ENCODE measurements around the gene ABCA2. TPM values are rescaled to one million over a fixed set of nuclear protein-coding genes. Genes with fewer than 3 reads are reported as not detected.

Gene ABCA2
- polyA plus RNA-seq, 2 donors = 7.7 to 14.7 TPM

DNA sequence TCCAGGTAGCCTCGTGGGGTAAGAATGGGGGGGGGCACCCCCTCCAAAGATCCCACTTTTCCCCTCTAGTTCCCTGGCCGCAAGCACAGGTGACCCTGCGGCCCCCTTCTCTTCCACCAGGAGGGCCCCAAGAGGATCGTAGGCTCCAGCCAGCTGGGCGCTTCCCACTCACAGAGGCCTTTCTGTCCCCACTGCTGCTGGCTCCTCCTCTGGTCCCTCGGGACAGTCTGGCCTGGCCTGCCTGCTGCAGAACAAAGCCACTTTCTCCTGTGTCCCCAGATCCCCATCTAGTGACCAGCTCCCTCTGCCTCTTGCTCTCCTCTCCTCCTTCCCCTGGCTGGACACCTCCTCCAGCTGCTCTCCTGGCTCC is 42.9 kb upstream of the ABCA2 start:
- Histone ChIP-seq H3K9me3 (ENCODE audit: control insufficient read depth in 2 of 2, insufficient read depth in 1 of 2, low read depth in 1 of 2, low read length in 1 of 2) (no peaks in the 10 kb centered on the region), H3K4me1 (ENCODE audit: control insufficient read depth in 2 of 2, insufficient read depth in 2 of 2, low read length in 1 of 2) (peaks cover 3 to 21% of the 10 kb centered on the region in 2 donors), H3K27me3 (ENCODE audit: control insufficient read depth in 1 of 2, insufficient read depth in 2 of 2, low read length in 2 of 2) (no peaks in the 10 kb centered on the region), H3K4me3 (ENCODE audit: low read depth in 1 of 2, low read length in 2 of 2) (peak overlapping the region; percentile 16 to 60), H3K36me3 (ENCODE audit: control insufficient read depth in 2 of 2, insufficient read depth in 2 of 2, low read length in 1 of 2) (no peaks in the 10 kb centered on the region), H3K27ac (ENCODE audit: low read depth in 2 of 2, low read length in 1 of 2) (peak overlapping the region; percentile 47 to 74)
- WGBS, 2 donors = 13 to 25% methylated on average over 6 of the region's 6 CpGs

DNA sequence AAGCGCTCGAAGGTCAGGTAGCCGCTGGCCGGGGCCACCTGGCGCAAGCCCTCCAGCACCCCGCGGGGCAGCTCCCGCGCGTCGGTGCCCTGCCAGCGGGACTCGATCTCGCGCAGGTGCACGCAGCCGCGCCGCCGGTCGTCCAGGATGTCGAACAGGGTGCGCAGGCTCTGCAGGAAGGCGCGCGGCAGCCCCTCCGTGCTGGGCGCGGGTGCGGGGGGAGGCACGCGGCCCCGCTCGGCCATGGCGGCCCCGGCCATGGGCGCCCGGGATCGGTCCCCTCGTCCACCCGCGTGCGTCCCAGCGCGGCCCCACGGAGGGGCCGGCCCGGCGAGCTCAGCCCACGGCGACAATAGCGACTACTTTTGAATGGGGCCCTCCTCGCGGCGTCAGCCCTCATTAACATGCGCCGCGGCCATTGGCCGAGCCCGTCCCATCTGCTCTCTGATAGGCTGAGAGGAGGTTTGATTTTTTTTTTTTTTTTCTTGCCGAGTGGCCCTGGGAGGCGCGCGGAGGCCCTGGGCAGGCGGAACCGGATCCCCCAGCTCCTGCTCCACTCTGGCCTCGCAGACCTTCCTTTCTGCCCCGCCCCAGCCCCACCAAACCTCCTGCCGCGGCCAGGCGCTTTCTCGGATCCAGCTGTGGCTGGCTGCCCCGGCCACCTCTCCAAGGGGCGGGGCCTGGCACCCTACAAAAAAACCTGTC is 42.3 kb upstream of the ABCA2 start, which contains the start of gene SAPCD2:
TSS of gene SAPCD2 (minus strand) at position 357 of the 705 bp plus-strand sequence. CDS start at position 260, 97 bp downstream.
- Histone ChIP-seq H3K9me3 (ENCODE audit: control insufficient read depth in 2 of 2, insufficient read depth in 1 of 2, low read depth in 1 of 2, low read length in 1 of 2) (no peaks in the 10 kb centered on the region), H3K4me1 (ENCODE audit: control insufficient read depth in 2 of 2, insufficient read depth in 2 of 2, low read length in 1 of 2) (peaks cover 3 to 21% of the 10 kb centered on the region in 2 donors), H3K27ac (ENCODE audit: low read depth in 2 of 2, low read length in 1 of 2) (peak within 1 kb of the TSS; percentile 47 to 74), H3K27me3 (ENCODE audit: control insufficient read depth in 1 of 2, insufficient read depth in 2 of 2, low read length in 2 of 2) (no peaks in the 10 kb centered on the region), H3K36me3 (ENCODE audit: control insufficient read depth in 2 of 2, insufficient read depth in 2 of 2, low read length in 1 of 2) (peaks cover 0 to 3% of the 10 kb centered on the region in 2 donors), H3K4me3 (ENCODE audit: low read depth in 1 of 2, low read length in 2 of 2) (peak within 1 kb of the TSS; percentile 49 to 60)
- 1% methylated on average over 50 to 74 of the region's 74 CpGs for WGBS, 2 donors

DNA sequence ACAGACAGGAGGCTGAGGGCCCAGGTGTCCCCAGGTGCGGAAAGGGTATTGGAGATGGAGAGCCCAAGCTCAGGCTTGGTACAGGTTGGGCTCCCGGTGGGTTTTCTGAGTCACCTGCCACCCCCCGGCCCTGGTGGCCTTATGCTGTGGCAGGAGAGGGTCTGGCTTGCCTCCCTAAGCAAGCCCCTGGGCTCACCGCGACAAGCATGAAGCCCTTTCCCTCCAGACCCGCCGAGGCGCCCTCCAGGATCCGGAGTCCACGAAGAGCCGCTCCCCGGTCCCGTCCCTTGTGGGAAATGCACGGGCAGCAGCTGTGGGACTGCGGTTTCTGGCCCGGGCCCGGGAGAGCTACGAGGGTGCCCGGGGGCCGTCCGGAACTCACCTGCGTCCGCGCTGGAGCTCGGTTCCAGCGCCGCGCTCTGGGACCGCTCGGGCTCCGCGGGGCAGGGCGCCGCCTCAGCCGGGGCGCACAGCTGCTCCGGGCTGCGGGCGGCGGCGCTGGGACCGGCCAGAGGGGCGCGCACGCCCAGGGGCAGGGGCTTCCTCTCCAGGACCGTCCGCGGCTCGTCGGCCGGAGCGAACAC is 41.6 kb upstream of the ABCA2 start:
- Histone ChIP-seq H3K4me1 (ENCODE audit: control insufficient read depth in 2 of 2, insufficient read depth in 2 of 2, low read length in 1 of 2) (peaks cover 3 to 21% of the 10 kb centered on the region in 2 donors), H3K9me3 (ENCODE audit: control insufficient read depth in 2 of 2, insufficient read depth in 1 of 2, low read depth in 1 of 2, low read length in 1 of 2) (no peaks in the 10 kb centered on the region), H3K27ac (ENCODE audit: low read depth in 2 of 2, low read length in 1 of 2) (no peak overlapping the region), H3K27me3 (ENCODE audit: control insufficient read depth in 1 of 2, insufficient read depth in 2 of 2, low read length in 2 of 2) (no peaks in the 10 kb centered on the region), H3K4me3 (ENCODE audit: low read depth in 1 of 2, low read length in 2 of 2) (peak overlapping the region; percentile 49 to 60), H3K36me3 (ENCODE audit: control insufficient read depth in 2 of 2, insufficient read depth in 2 of 2, low read length in 1 of 2) (peaks cover 0 to 4% of the 10 kb centered on the region in 2 donors)
- 5 to 7% methylated on average over 49 to 52 of the region's 52 CpGs for WGBS, 2 donors

DNA sequence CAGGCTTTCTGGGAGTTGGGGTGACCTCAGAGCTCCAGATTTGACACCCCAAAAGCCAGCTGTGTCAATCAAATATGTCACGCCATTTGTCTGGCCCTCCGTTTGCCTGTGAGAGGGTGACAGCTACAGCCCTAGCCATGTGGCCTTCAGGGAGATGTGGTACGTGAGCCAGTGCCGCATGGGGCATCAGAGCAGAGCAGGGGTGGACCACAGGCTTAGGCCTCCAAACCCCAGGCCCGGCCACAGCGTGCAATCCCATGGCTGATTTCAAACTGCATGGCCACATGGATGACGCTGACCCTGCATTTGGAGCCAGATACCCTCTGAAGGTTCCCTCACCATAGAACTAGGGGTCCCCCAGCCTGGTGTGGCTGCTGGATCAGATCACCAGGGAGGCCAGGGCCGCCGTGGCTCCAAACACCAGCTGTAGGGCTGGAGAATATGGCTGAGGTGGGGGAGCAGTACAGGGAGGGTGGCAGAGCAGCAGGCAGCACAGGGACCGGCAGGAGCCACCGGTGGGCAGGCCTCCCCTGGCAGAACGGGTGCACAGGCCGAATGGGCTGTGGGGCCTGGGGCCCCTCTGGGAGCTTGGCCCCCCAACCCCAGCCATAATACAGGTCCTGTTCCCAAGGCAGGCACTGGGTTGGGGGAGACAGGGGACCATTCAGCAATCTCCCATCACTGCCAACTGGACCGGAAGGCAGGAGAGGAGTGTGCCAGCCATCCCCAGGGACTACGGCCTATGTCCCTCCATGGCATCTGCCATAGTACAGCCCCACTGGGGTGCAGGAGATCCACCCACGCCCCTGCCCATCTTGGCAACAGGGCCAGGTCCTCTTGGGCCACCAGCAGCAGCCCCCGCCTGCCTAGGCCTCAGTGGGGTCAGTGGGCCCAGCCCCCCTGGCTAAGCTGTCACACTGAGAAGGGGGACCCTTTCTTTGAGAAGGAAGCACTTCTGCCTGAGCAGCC is 40.8 kb upstream of the ABCA2 start:
- Histone ChIP-seq H3K36me3 (ENCODE audit: control insufficient read depth in 2 of 2, insufficient read depth in 2 of 2, low read length in 1 of 2) (peaks cover 0 to 4% of the 10 kb centered on the region in 2 donors), H3K4me1 (ENCODE audit: control insufficient read depth in 2 of 2, insufficient read depth in 2 of 2, low read length in 1 of 2) (peaks cover 3 to 22% of the 10 kb centered on the region in 2 donors), H3K9me3 (ENCODE audit: control insufficient read depth in 2 of 2, insufficient read depth in 1 of 2, low read depth in 1 of 2, low read length in 1 of 2) (no peaks in the 10 kb centered on the region), H3K27ac (ENCODE audit: low read depth in 2 of 2, low read length in 1 of 2) (no peak overlapping the region), H3K4me3 (ENCODE audit: low read depth in 1 of 2, low read length in 2 of 2) (peak overlapping the region in 1 of 2 donors; percentile 49), H3K27me3 (ENCODE audit: control insufficient read depth in 1 of 2, insufficient read depth in 2 of 2, low read length in 2 of 2) (no peaks in the 10 kb centered on the region)
- WGBS, 2 donors = 87 to 91% methylated on average over 17 of the region's 17 CpGs

DNA sequence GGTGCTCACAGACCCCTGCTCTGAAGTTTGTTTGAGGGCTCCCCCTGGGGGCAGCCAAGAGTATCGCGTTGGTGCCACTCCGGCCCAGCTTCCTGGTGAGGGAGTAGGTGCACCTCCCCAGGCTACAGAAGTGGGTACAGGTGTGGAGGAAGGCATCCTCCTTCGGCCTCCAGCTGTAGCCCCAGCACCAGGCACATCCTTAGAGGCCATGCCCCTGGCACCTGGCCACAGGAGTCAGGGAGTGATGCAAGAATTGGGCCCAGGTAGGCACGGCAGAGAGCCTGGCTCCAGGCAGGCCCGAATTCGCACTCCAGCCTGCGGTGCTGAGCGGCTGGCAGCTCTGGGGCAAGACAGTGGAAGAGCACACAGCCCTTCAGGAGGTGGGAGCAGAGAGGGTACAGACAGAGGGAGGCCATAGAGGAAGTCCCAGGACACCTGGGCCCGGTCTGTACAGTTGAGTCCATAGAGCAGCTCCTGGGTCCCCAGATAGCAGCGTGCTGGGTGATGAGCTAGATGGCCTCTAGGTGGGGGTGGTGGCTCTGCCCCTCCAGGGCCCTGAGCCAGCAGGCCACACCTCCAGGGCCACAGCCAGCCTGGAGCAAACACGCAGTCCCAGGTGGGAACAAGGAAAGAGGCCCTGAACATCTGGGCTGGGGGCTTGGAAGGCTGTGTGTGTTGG is 40.0 kb upstream of the ABCA2 start:
- H3K36me3 ChIP-seq (ENCODE audit: control insufficient read depth in 2 of 2, insufficient read depth in 2 of 2, low read length in 1 of 2) = peaks cover 0 to 4% of the 10 kb centered on the region in 2 donors
- no peaks in the 10 kb centered on the region for H3K9me3 ChIP-seq (ENCODE audit: control insufficient read depth in 2 of 2, insufficient read depth in 1 of 2, low read depth in 1 of 2, low read length in 1 of 2)
- 44 to 48% methylated on average over 12 of the region's 12 CpGs for WGBS, 2 donors
- H3K4me1 ChIP-seq (ENCODE audit: control insufficient read depth in 2 of 2, insufficient read depth in 2 of 2, low read length in 1 of 2) = peaks cover 3 to 23% of the 10 kb centered on the region in 2 donors
- H3K27ac ChIP-seq (ENCODE audit: low read depth in 2 of 2, low read length in 1 of 2) = peak overlapping the region in 1 of 2 donors; percentile 54
- H3K4me3 ChIP-seq (ENCODE audit: low read depth in 1 of 2, low read length in 2 of 2) = no peak overlapping the region
- H3K27me3 ChIP-seq (ENCODE audit: control insufficient read depth in 1 of 2, insufficient read depth in 2 of 2, low read length in 2 of 2) = no peaks in the 10 kb centered on the region

DNA sequence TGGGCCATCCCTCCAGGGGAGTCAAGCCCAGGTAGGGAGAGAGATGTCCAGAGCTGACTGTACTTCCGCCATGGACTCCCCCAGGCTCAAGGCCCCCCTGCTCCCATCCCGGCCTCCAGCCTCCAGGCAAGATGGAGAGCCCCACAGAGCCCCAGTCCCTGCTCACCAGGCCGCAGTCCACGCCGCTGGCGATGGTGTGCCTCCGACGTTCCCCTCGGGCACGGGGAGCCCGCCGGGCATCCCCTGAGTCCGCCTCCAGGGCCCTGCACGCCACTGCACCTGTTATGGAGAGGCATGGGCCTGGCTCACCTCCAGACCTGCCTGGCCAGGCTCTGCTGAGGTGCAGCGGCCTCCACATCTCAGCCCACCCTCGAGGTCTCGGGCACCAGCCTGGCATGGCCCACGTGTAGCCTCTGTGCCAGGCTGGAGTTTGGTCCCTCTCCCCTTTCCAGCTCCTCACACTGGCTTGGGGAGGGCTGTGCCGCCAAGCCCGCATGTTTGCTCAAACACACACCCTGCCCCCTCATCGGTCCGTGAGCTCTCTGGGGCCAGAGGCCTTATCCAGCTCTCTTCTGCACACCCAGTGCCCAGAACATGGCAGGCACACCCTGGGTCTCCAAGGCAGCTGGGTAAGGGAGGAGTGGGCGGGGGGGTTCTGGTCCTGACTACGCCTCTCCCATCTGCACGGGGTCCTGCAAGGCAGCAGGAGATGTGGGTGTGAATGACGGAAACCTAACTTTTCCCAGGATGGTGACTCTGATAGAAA is 38.2 kb upstream of the ABCA2 start:
- H3K4me3 ChIP-seq (ENCODE audit: low read depth in 1 of 2, low read length in 2 of 2) = no peak overlapping the region
- H3K27me3 ChIP-seq (ENCODE audit: control insufficient read depth in 1 of 2, insufficient read depth in 2 of 2, low read length in 2 of 2) = no peaks in the 10 kb centered on the region
- peaks cover 0 to 4% of the 10 kb centered on the region in 2 donors for H3K36me3 ChIP-seq (ENCODE audit: control insufficient read depth in 2 of 2, insufficient read depth in 2 of 2, low read length in 1 of 2)
- H3K4me1 ChIP-seq (ENCODE audit: control insufficient read depth in 2 of 2, insufficient read depth in 2 of 2, low read length in 1 of 2) = peaks cover 3 to 26% of the 10 kb centered on the region in 2 donors
- no peak overlapping the region for H3K27ac ChIP-seq (ENCODE audit: low read depth in 2 of 2, low read length in 1 of 2)
- no peaks in the 10 kb centered on the region for H3K9me3 ChIP-seq (ENCODE audit: control insufficient read depth in 2 of 2, insufficient read depth in 1 of 2, low read depth in 1 of 2, low read length in 1 of 2)
- 89% methylated on average over 26 of the region's 26 CpGs for WGBS, 2 donors

DNA sequence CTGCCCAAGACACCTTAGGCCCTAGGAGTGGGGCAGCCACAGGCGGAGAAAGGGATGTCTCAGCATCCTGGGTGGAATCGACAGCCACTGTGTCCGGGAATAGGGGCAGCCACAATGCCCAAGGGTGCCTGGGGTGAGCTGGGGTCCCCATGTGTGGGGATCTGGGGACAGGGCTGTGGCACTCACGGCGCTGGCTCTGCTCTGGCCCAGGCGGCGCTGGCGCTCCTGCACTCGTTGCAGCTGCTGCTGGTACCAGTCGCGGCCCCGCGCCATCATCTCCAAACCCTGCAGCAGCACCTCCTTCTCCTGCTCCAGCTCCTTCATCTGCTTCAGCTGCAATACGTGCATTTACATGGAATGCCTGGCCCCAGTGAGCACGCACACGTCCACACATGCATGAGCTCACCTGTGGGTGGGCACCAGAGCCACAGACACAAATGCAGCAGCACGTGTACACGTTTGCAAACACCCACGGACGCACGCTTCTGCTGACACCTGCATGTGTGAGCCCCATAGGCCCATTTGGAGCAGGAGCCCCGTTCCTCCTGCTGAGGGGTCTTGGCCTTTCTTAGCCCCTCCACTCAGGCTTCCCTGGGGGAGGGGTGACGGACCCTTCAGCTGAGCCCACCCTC is 37.4 kb upstream of the ABCA2 start:
- no peaks in the 10 kb centered on the region for H3K9me3 ChIP-seq (ENCODE audit: control insufficient read depth in 2 of 2, insufficient read depth in 1 of 2, low read depth in 1 of 2, low read length in 1 of 2)
- H3K4me1 ChIP-seq (ENCODE audit: control insufficient read depth in 2 of 2, insufficient read depth in 2 of 2, low read length in 1 of 2) = peaks cover 0 to 23% of the 10 kb centered on the region in 2 donors
- H3K27ac ChIP-seq (ENCODE audit: low read depth in 2 of 2, low read length in 1 of 2) = no peak overlapping the region
- H3K36me3 ChIP-seq (ENCODE audit: control insufficient read depth in 2 of 2, insufficient read depth in 2 of 2, low read length in 1 of 2) = peaks cover 0 to 4% of the 10 kb centered on the region in 2 donors
- no peak overlapping the region for H3K4me3 ChIP-seq (ENCODE audit: low read depth in 1 of 2, low read length in 2 of 2)
- H3K27me3 ChIP-seq (ENCODE audit: control insufficient read depth in 1 of 2, insufficient read depth in 2 of 2, low read length in 2 of 2) = no peaks in the 10 kb centered on the region
- 82 to 84% methylated on average over 23 of the region's 23 CpGs for WGBS, 2 donors

DNA sequence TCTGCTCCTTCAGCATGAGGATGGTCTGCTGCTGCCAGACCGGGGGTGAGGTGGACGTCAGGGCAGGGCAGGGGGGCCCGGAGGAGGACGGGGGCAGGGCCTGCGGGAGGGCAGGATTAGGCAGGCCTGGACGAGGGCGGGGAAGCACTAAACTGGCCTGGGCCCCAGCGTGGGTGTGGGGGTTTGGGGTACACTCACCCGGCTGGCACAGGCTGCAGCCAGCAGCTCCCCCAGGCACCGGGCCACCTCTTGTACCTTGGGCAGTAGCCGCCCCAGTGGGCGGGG is 36.8 kb upstream of the ABCA2 start:
- peaks cover 0 to 4% of the 10 kb centered on the region in 2 donors for H3K36me3 ChIP-seq (ENCODE audit: control insufficient read depth in 2 of 2, insufficient read depth in 2 of 2, low read length in 1 of 2)
- H3K27ac ChIP-seq (ENCODE audit: low read depth in 2 of 2, low read length in 1 of 2) = no peak overlapping the region
- peaks cover 0 to 22% of the 10 kb centered on the region in 2 donors for H3K4me1 ChIP-seq (ENCODE audit: control insufficient read depth in 2 of 2, insufficient read depth in 2 of 2, low read length in 1 of 2)
- no peaks in the 10 kb centered on the region for H3K27me3 ChIP-seq (ENCODE audit: control insufficient read depth in 1 of 2, insufficient read depth in 2 of 2, low read length in 2 of 2)
- 67 to 75% methylated on average over 11 to 12 of the region's 12 CpGs for WGBS, 2 donors
- no peak overlapping the region for H3K4me3 ChIP-seq (ENCODE audit: low read depth in 1 of 2, low read length in 2 of 2)
- no peaks in the 10 kb centered on the region for H3K9me3 ChIP-seq (ENCODE audit: control insufficient read depth in 2 of 2, insufficient read depth in 1 of 2, low read depth in 1 of 2, low read length in 1 of 2)

Measured in esophagus (tissue), 2 donors.